Measurements from ENCODE around the gene BAX.

Gene BAX

GRCh38 chr19:48963371-48964204 is 8.9 kb downstream of the BAX start:
- peak; percentile 81 for DNase-seq

GRCh38 chr19:48964205-48965039 is 9.7 kb downstream of the BAX start:
- DNase-seq = peak; percentile 15

- peak; percentile 94 for DNase-seq
These were observed 10.5 kb downstream of the BAX start, which contains the start of gene FTL for GRCh38 chr19:48965040-48965805. Gene FTL (plus strand): TSS chr19:48965309. CDS start chr19:48965508, 199 bp downstream.

GRCh38 chr19:48965806-48966540 is 11.3 kb downstream of the BAX start:
- peak; percentile 94 for DNase-seq

GRCh38 chr19:48966541-48967345 is 12.1 kb downstream of the BAX start:
- peak; percentile 17 for DNase-seq

- peak; percentile 11 for DNase-seq
These were observed 12.9 kb downstream of the BAX start for GRCh38 chr19:48967346-48968178.

GRCh38 chr19:48968179-48968661 is 13.5 kb downstream of the BAX start:
- no peak for DNase-seq

GRCh38 chr19:48968813-48969218 is 14.1 kb downstream of the BAX start:
- no peak for DNase-seq

- DNase-seq = no peak
These were observed 14.8 kb downstream of the BAX start for GRCh38 chr19:48969276-48970138.

- no peak for DNase-seq
These were observed 15.6 kb downstream of the BAX start for GRCh38 chr19:48970139-48970766.

- peak; percentile 88 for DNase-seq
These were observed 16.3 kb downstream of the BAX start for GRCh38 chr19:48970923-48971395.

GRCh38 chr19:48975947-48976847 is 21.5 kb downstream of the BAX start:
- peak; percentile 60 for DNase-seq

GRCh38 chr19:48977061-48977460 is 22.4 kb downstream of the BAX start:
- no peak for DNase-seq

GRCh38 chr19:48982280-48982679 is 27.6 kb downstream of the BAX start:
- no peak for DNase-seq

- DNase-seq = no peak
These were observed 31.0 kb downstream of the BAX start for GRCh38 chr19:48985711-48986110.

GRCh38 chr19:48986211-48986610 is 31.5 kb downstream of the BAX start:
- no peak for DNase-seq

- no peak for DNase-seq
These were observed 32.6 kb downstream of the BAX start for GRCh38 chr19:48987323-48987722.

GRCh38 chr19:48988286-48988685 is 33.6 kb downstream of the BAX start:
- DNase-seq = no peak

All from activated CD4-positive, alpha-beta T cell treated with anti-CD3 and anti-CD28 coated beads for 48 hours (primary cell).